GM18508 (cell line): ENCODE results near the gene SERPINI2.

Source experiments
- ATAC-seq: cut with Tn5 transposase; IDR thresholded peaks from one replicate; pipeline ENCODE4 v1.9.1; 2021; ENCODE audit warnings: moderate number of reproducible peaks; ENCODE audit not compliant: insufficient read depth, unreplicated experiment

Gene SERPINI2

GRCh38 chr3:167473863-167474262 is at the start of gene SERPINI2:
Gene SERPINI2, minus strand, starts transcription at chr3:167474042. Its CDS starts 2,208 bp downstream, at chr3:167471834.
- ATAC-seq = no peak

GRCh38 chr3:167521006-167521355 is 47.1 kb upstream of the SERPINI2 start:
- no peak for ATAC-seq

- no peak for ATAC-seq
Measured at GRCh38 chr3:167520266-167521005, 46.6 kb upstream of the SERPINI2 start.

- ATAC-seq = no peak
Measured at GRCh38 chr3:167507954-167508353, 34.1 kb upstream of the SERPINI2 start.

- ATAC-seq = no peak
Measured at GRCh38 chr3:167502401-167502800, 28.6 kb upstream of the SERPINI2 start.

- no peak for ATAC-seq
Measured at GRCh38 chr3:167501941-167502340, 28.1 kb upstream of the SERPINI2 start.

GRCh38 chr3:167497903-167498302 is 24.1 kb upstream of the SERPINI2 start:
- ATAC-seq = no peak

GRCh38 chr3:167493244-167493643 is 19.4 kb upstream of the SERPINI2 start:
- no peak for ATAC-seq

- ATAC-seq = no peak
Measured at GRCh38 chr3:167491621-167492020, 17.8 kb upstream of the SERPINI2 start.

GRCh38 chr3:167489571-167489970 is 15.7 kb upstream of the SERPINI2 start:
- ATAC-seq = no peak

- ATAC-seq = no peak
Measured at GRCh38 chr3:167487556-167487955, 13.7 kb upstream of the SERPINI2 start.

- no peak for ATAC-seq
Measured at GRCh38 chr3:167484551-167484950, 10.7 kb upstream of the SERPINI2 start.

- no peak for ATAC-seq
Measured at GRCh38 chr3:167483708-167484475, 10.1 kb upstream of the SERPINI2 start.

GRCh38 chr3:167481164-167481563 is 7.3 kb upstream of the SERPINI2 start:
- no peak for ATAC-seq

GRCh38 chr3:167480748-167481147 is 6.9 kb upstream of the SERPINI2 start:
- ATAC-seq = no peak

- no peak for ATAC-seq
Measured at GRCh38 chr3:167469381-167469780, 4.5 kb downstream of the SERPINI2 start.

- ATAC-seq = no peak
Measured at GRCh38 chr3:167467848-167468611, 5.8 kb downstream of the SERPINI2 start.

- no peak for ATAC-seq
Measured at GRCh38 chr3:167466966-167467365, 6.9 kb downstream of the SERPINI2 start.

- no peak for ATAC-seq
Measured at GRCh38 chr3:167456157-167456799, 17.6 kb downstream of the SERPINI2 start.

- no peak for ATAC-seq
Measured at GRCh38 chr3:167453815-167454214, 20.0 kb downstream of the SERPINI2 start.

- no peak for ATAC-seq
Measured at GRCh38 chr3:167451282-167451681, 22.6 kb downstream of the SERPINI2 start.
